Measurements from ENCODE around the gene TINCR. TPM values are rescaled to one million over a fixed set of nuclear protein-coding genes. Genes with fewer than 3 reads are reported as not detected.

TINCR gene
- total RNA-seq, 1 experiment from 2014 or later = 0.21 TPM

GRCh38 chr19:5592531-5593342, 25.0 kb upstream of the TINCR start:
- no peaks in the 10 kb centered on the region for H3K27me3 Mint-ChIP-seq (ENCODE audit: insufficient read depth, unreplicated experiment)
- ChIA-PET CTCF (interaction anchor here (0.5 to 1.0 kb wide), 3 partner anchors 14 to 1155 kb away, joined by 3 to 5 read pairs (median 4); no protein-coding TSS in a partner anchor), POLR2A (interaction anchor here (1.0 to 1.1 kb wide), 2 partner anchors 9 to 28 kb away, joined by 3 read pairs; no protein-coding TSS in a partner anchor)
- peaks cover 85% of the 10 kb centered on the region for H3K36me3 Mint-ChIP-seq (ENCODE audit: insufficient read depth, unreplicated experiment)
- no peaks in the 10 kb centered on the region for H3K4me1 Mint-ChIP-seq (ENCODE audit: insufficient read depth, unreplicated experiment)
- H3K27ac Mint-ChIP-seq (ENCODE audit: low read depth, unreplicated experiment) = no peak overlapping the region
- TF ChIP-seq CTCF (IDR thresholded peaks at IDR 0.05; ENCODE audit: unreplicated experiment) = no peak
- H3K4me3 Mint-ChIP-seq (ENCODE audit: unreplicated experiment) = no peak overlapping the region
- no TSS peak for BruUV-seq (replicated peaks)
- no peak for DNase-seq (ENCODE audit: unreplicated experiment)
- no peaks in the 10 kb centered on the region for H3K9me3 Mint-ChIP-seq (ENCODE audit: unreplicated experiment)
- intact Hi-C loops (cut with micrococcal nuclease) = no loop called here

GRCh38 chr19:5591476-5591875, 23.7 kb upstream of the TINCR start:
- no TSS peak for BruUV-seq (replicated peaks)
- Mint-ChIP-seq H3K27ac (ENCODE audit: low read depth, unreplicated experiment) (no peak overlapping the region), H3K36me3 (ENCODE audit: insufficient read depth, unreplicated experiment) (peaks cover 88% of the 10 kb centered on the region), H3K4me1 (ENCODE audit: insufficient read depth, unreplicated experiment) (no peaks in the 10 kb centered on the region), H3K27me3 (ENCODE audit: insufficient read depth, unreplicated experiment) (no peaks in the 10 kb centered on the region), H3K4me3 (ENCODE audit: unreplicated experiment) (no peak overlapping the region), H3K9me3 (ENCODE audit: unreplicated experiment) (no peaks in the 10 kb centered on the region)
- POLR2A ChIA-PET = no interaction called here
- no peak for DNase-seq (ENCODE audit: unreplicated experiment)
- no peak for TF ChIP-seq CTCF (IDR thresholded peaks at IDR 0.05; ENCODE audit: unreplicated experiment)
- CTCF ChIA-PET = no interaction called here
- intact Hi-C loops (cut with micrococcal nuclease) = no loop called here

GRCh38 chr19:5590865-5591154, 23.1 kb upstream of the TINCR start:
- no peak for DNase-seq (ENCODE audit: unreplicated experiment)
- Mint-ChIP-seq H3K9me3 (ENCODE audit: unreplicated experiment) (no peaks in the 10 kb centered on the region), H3K27ac (ENCODE audit: low read depth, unreplicated experiment) (no peak overlapping the region), H3K36me3 (ENCODE audit: insufficient read depth, unreplicated experiment) (peaks cover 85% of the 10 kb centered on the region), H3K4me3 (ENCODE audit: unreplicated experiment) (no peak overlapping the region), H3K4me1 (ENCODE audit: insufficient read depth, unreplicated experiment) (no peaks in the 10 kb centered on the region), H3K27me3 (ENCODE audit: insufficient read depth, unreplicated experiment) (no peaks in the 10 kb centered on the region)
- TF ChIP-seq CTCF (IDR thresholded peaks at IDR 0.05; ENCODE audit: unreplicated experiment) = no peak
- intact Hi-C loops (cut with micrococcal nuclease) = no loop called here
- ChIA-PET POLR2A (no interaction called here), CTCF (no interaction called here)
- no TSS peak for BruUV-seq (replicated peaks)

GRCh38 chr19:5590151-5590864, 22.6 kb upstream of the TINCR start:
- POLR2A ChIA-PET = no interaction called here
- no TSS peak for BruUV-seq (replicated peaks)
- Mint-ChIP-seq H3K27me3 (ENCODE audit: insufficient read depth, unreplicated experiment) (no peaks in the 10 kb centered on the region), H3K4me3 (ENCODE audit: unreplicated experiment) (no peak overlapping the region), H3K9me3 (ENCODE audit: unreplicated experiment) (no peaks in the 10 kb centered on the region), H3K4me1 (ENCODE audit: insufficient read depth, unreplicated experiment) (no peaks in the 10 kb centered on the region), H3K36me3 (ENCODE audit: insufficient read depth, unreplicated experiment) (peaks cover 85% of the 10 kb centered on the region), H3K27ac (ENCODE audit: low read depth, unreplicated experiment) (no peak overlapping the region)
- intact Hi-C loops (cut with micrococcal nuclease) = no loop called here
- DNase-seq (ENCODE audit: unreplicated experiment) = no peak
- CTCF ChIA-PET = no interaction called here
- TF ChIP-seq CTCF (IDR thresholded peaks at IDR 0.05; ENCODE audit: unreplicated experiment) = no peak

Measured in MCF 10A (cell line).